Gastrocnemius medialis (tissue), 4 donors: ENCODE measurements around the gene TMTC2.

Experiments
- POLR2A ChIP-seq, 2 donors: fragments of 450-650 bp; IDR thresholded peaks; one replicate each; pipeline ENCODE4 v1.6.1; 2017; ENCODE audit warnings: antibody characterized with exemption in 2 of 2, mild to moderate bottlenecking in 2 of 2, moderate library complexity in 2 of 2
- TF ChIP-seq, protein P1 (sequence below), 5 experiments: fragments of 450-650 bp in 3 of 5; fragments of 200-600 bp in 2 of 5; sonication (generic) in 2 of 5; IDR thresholded peaks in 4 of 5; conservative IDR thresholded peaks in 1 of 5; 1 replicate in 4 of 5; 2 replicates in 1 of 5; pipeline ENCODE4 v1.5.1; 2016 to 2019; ENCODE audit warnings: antibody characterized with exemption in 5 of 5, mild to moderate bottlenecking in 3 of 5, moderate library complexity in 3 of 5

DNA sequence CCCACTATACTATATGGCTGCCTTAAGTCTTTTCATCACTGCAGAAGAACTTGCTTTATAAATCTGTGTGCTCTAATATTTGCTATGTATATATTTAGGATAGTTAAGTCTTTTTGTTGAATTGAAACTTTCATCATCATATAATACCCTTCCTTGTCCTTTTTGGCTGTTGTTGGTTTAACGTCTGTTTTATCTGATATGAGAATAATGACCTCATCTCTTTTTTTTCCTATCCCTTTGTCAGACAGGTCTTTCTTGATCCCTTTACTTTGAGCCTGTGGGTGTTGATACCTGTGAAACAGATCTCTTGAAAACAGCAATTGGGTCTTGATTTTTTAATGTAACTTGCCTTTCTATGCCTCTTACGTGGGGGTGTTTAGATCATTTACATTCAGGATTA lies 316.3 kb downstream of the TMTC2 start:
- TF ChIP-seq, protein P1, sequence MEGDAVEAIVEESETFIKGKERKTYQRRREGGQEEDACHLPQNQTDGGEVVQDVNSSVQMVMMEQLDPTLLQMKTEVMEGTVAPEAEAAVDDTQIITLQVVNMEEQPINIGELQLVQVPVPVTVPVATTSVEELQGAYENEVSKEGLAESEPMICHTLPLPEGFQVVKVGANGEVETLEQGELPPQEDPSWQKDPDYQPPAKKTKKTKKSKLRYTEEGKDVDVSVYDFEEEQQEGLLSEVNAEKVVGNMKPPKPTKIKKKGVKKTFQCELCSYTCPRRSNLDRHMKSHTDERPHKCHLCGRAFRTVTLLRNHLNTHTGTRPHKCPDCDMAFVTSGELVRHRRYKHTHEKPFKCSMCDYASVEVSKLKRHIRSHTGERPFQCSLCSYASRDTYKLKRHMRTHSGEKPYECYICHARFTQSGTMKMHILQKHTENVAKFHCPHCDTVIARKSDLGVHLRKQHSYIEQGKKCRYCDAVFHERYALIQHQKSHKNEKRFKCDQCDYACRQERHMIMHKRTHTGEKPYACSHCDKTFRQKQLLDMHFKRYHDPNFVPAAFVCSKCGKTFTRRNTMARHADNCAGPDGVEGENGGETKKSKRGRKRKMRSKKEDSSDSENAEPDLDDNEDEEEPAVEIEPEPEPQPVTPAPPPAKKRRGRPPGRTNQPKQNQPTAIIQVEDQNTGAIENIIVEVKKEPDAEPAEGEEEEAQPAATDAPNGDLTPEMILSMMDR (IDR thresholded peaks at IDR 0.05 in 4 of 5, conservative IDR thresholded peaks at IDR 0.05 in 1 of 5) = no peak
- no peak for TF ChIP-seq POLR2A (IDR thresholded peaks at IDR 0.05)
